Panc1 (cell line): ENCODE results near the gene MAGI2. TPM values are rescaled to one million over a fixed set of nuclear protein-coding genes. Genes with fewer than 3 reads are reported as not detected.

Experiments
- ATAC-seq: fragments of 200-7000 bp; cut with Tn5 transposase; 2 replicates; pipeline ENCODE4 v1.9.1; 2020; ENCODE audit warnings: mild to moderate bottlenecking, moderate library complexity
- BruUV-seq: library from RNA; stranded (reverse); fragments of 400-500 nt; replicated peaks from 2 replicates; lab custom pipeline; 2021; lab: Mats Ljungman, UMichigan
- CTCF ChIA-PET: fragments of 300-600 bp; sonication (Branson Sonifier 250); formaldehyde crosslinking; loops from one replicate; lab custom pipeline; 2022; ENCODE audit warnings: antibody characterized with exemption; lab: Charles Lee
- POLR2A ChIA-PET: fragments of 300-600 bp; sonication (Branson Sonifier 250); formaldehyde crosslinking; loops from one replicate; lab custom pipeline; 2022; ENCODE audit warnings: antibody characterized with exemption; lab: Charles Lee
- DNase-seq: peaks from one replicate; pipeline ENCODE4 v3.0.0-alpha.2; 2010; ENCODE audit warnings: low read depth, low spot score
- H3K27ac ChIP-seq: 2 replicates; pipeline ENCODE4 v1.5.1; 2011; ENCODE audit warnings: mild to moderate bottlenecking, low read length, inconsistent platforms
- H3K27me3 ChIP-seq: fragments of 200-500 bp; sonication (Bioruptor generic); 2 replicates; pipeline ENCODE4 v1.6.0; 2014; ENCODE audit warnings: low read length, inconsistent platforms; ENCODE audit not compliant: control insufficient read depth, insufficient read depth
- H3K36me3 ChIP-seq: fragments of 200-500 bp; sonication (Bioruptor generic); 2 replicates; pipeline ENCODE4 v1.5.1; 2014; ENCODE audit warnings: inconsistent platforms, mild to moderate bottlenecking, low read length, moderate library complexity; ENCODE audit not compliant: control insufficient read depth, insufficient read depth
- H3K4me1 ChIP-seq: 2 replicates; pipeline ENCODE4 v1.5.1; 2011; ENCODE audit warnings: inconsistent platforms, mild to moderate bottlenecking, low read length, moderate library complexity; ENCODE audit not compliant: control insufficient read depth, insufficient read depth
- H3K4me3 ChIP-seq, 2 experiments: 2 replicates each; pipeline ENCODE4 v1.5.1; 2011 to 2012; ENCODE audit warnings: low read depth in 2 of 2, low read length in 2 of 2, mild to moderate bottlenecking in 2 of 2, inconsistent platforms in 1 of 2, moderate library complexity in 1 of 2
- H3K9me3 ChIP-seq: fragments of 200-500 bp; sonication (Bioruptor generic); 2 replicates; pipeline ENCODE4 v1.5.1; 2014; ENCODE audit warnings: low read depth, mild to moderate bottlenecking, inconsistent platforms, low read length, moderate library complexity; ENCODE audit not compliant: control insufficient read depth, insufficient read depth
- CTCF ChIP-seq: fragments of 450-650 bp; IDR thresholded peaks from 2 replicates; pipeline ENCODE4 v1.5.1; 2017; ENCODE audit warnings: mild to moderate bottlenecking
- POLR2AphosphoS5 ChIP-seq: IDR thresholded peaks from 2 replicates; pipeline ENCODE4 v1.6.1; 2012; ENCODE audit warnings: mild to moderate bottlenecking, low read depth, low read length, moderate library complexity
- REST ChIP-seq, 2 experiments: IDR thresholded peaks; 2 replicates each; pipeline ENCODE4 v1.6.1; 2011 to 2012; ENCODE audit warnings: low read depth in 2 of 2, control low read depth in 1 of 2, low read length in 1 of 2, mild to moderate bottlenecking in 1 of 2, moderate library complexity in 1 of 2; ENCODE audit not compliant: insufficient read depth in 1 of 2
- SIN3A ChIP-seq: IDR thresholded peaks from 2 replicates; pipeline ENCODE4 v1.6.1; 2012; ENCODE audit warnings: low read depth, mild to moderate bottlenecking, low read length, moderate library complexity, borderline replicate concordance; ENCODE audit not compliant: insufficient read depth
- TCF7L2 ChIP-seq: IDR thresholded peaks from 2 replicates; pipeline ENCODE4 v1.6.1; 2011; ENCODE audit warnings: mild to moderate bottlenecking, low read depth, low read length, inconsistent platforms
- in situ Hi-C: cut with HindIII; loops from 2 replicates; pipeline ENCODE4 v1.10.0; 2016; ENCODE audit warnings: low sequenced_read_pairs, low pct_unique_long_range_greater_than_20kb
- intact Hi-C: fragments of 100-400 bp; cut with micrococcal nuclease; formaldehyde crosslinking; loops from one replicate; pipeline ENCODE4 v1.10.0; 2022; ENCODE audit not compliant: unreplicated experiment
- total RNA-seq: library from RNA; stranded (reverse); gene quantifications from one replicate; pipeline ENCODE4 v1.2.1, GENCODE V29; 2021; ENCODE audit not compliant: unreplicated experiment

The MAGI2 gene
- total RNA-seq, 1 experiment from 2014 or later, result 5.4 TPM

- ChIA-PET CTCF (interaction anchor here (0.9 to 1.1 kb wide), 2 partner anchors 13 to 162 kb away, joined by 3 read pairs; no protein-coding TSS in a partner anchor), POLR2A (no interaction called here)
- DNase-seq (no peak), ATAC-seq (no peak)
- H3K36me3 ChIP-seq, result no peaks in the 10 kb centered on the region
- H3K9me3 ChIP-seq, result no peaks in the 10 kb centered on the region
- peaks cover 6% of the 10 kb centered on the region; the same call in 1 of the 2 replicates for H3K27me3 ChIP-seq
- no peaks in the 10 kb centered on the region for H3K4me1 ChIP-seq
- no peak overlapping the region for H3K27ac ChIP-seq
- in situ Hi-C loops, result no loop called here
- no TSS peak for BruUV-seq
- TF ChIP-seq POLR2AphosphoS5 (no peak), SIN3A (no peak), CTCF (no peak), TCF7L2 (no peak), REST (IDR thresholded peaks at IDR 0.05; ENCODE audit: insufficient read depth in 1 of 2, low read depth in 2 of 2, low read length in 1 of 2) (no peak)
- intact Hi-C loops, result no loop called here
- H3K4me3 ChIP-seq, result no peak overlapping the region
Measured at GRCh38 chr7:78134774-78135173, 1318.7 kb downstream of the MAGI2 start.

- ChIA-PET CTCF (interaction anchor here (0.9 to 1.1 kb wide), 2 partner anchors 13 to 162 kb away, joined by 3 read pairs; no protein-coding TSS in a partner anchor), POLR2A (no interaction called here)
- H3K9me3 ChIP-seq, result no peaks in the 10 kb centered on the region
- no peak for TF ChIP-seq SIN3A
- no peak for TF ChIP-seq POLR2AphosphoS5
- no peak for TF ChIP-seq TCF7L2
- TF ChIP-seq REST (IDR thresholded peaks at IDR 0.05; ENCODE audit: insufficient read depth in 1 of 2, low read depth in 2 of 2, low read length in 1 of 2), result no peak
- peak; percentile 64 for TF ChIP-seq CTCF
- H3K27me3 ChIP-seq, result peaks cover 6% of the 10 kb centered on the region; the same call in 1 of the 2 replicates
- no peak overlapping the region for H3K4me3 ChIP-seq
- intact Hi-C loops, result no loop called here
- ATAC-seq (no peak), DNase-seq (peak; percentile 28)
- no peak overlapping the region for H3K27ac ChIP-seq
- no peaks in the 10 kb centered on the region for H3K4me1 ChIP-seq
- in situ Hi-C loops, result no loop called here
- BruUV-seq, result no TSS peak
- H3K36me3 ChIP-seq, result no peaks in the 10 kb centered on the region
Measured at GRCh38 chr7:78134256-78134655, 1319.2 kb downstream of the MAGI2 start.
